ENCODE data around the gene PVR.

GRCh38 chr19:44623626-44624025 is 20.1 kb upstream of the PVR start:
- no peak for TF ChIP-seq CTCF (IDR thresholded peaks at IDR 0.05; ENCODE audit: borderline replicate concordance, extremely low read depth, low read length, poor library complexity, severe bottlenecking)
- TF ChIP-seq EZH2 (IDR thresholded peaks at IDR 0.05; ENCODE audit: borderline replicate concordance, low read depth, low read length, severe bottlenecking), result no peak

All from DND-41 (cell line).